C4-2B (cell line): Measurements from ENCODE around the gene CHRDL1.

Experiments
- CTCF ChIP-seq: fragments of 450-650 bp; conservative IDR thresholded peaks from 2 replicates; pipeline ENCODE4 v1.5.1; 2017; ENCODE audit warnings: mild to moderate bottlenecking
- ZFX ChIP-seq: fragments of 450-650 bp; IDR thresholded peaks from 2 replicates; pipeline ENCODE4 v1.6.1; 2017

GRCh38 chrX:110722135-110722534, 73.5 kb downstream of the CHRDL1 start:
- TF ChIP-seq CTCF, result no peak
- no peak for TF ChIP-seq ZFX
